SJCRH30 (cell line): Measurements from ENCODE around the gene CREB3L2. TPM values are rescaled to one million over a fixed set of nuclear protein-coding genes. Genes with fewer than 3 reads are reported as not detected.
"Not testable (repeated sequence)": the region's sequence is repeated elsewhere in the genome, so short reads cannot be mapped to it uniquely, and the experiment has no call there.

ENCODE experiments used
- DNase-seq, 2 experiments: peaks; one replicate each; pipeline ENCODE4 v3.0.0-alpha.2; 2015 to 2020
- H3K27ac ChIP-seq: fragments of 250-450 bp; sonication (Bioruptor Pico); 2 replicates; pipeline ENCODE4 v1.5.1; 2020; ENCODE audit warnings: mild to moderate bottlenecking, moderate library complexity
- H3K27me3 ChIP-seq: fragments of 250-450 bp; sonication (Bioruptor Pico); 2 replicates; pipeline ENCODE4 v1.5.1; 2020; ENCODE audit warnings: mild to moderate bottlenecking, moderate library complexity
- H3K36me3 ChIP-seq: fragments of 250-450 bp; sonication (Bioruptor Pico); 2 replicates; pipeline ENCODE4 v1.5.1; 2020; ENCODE audit warnings: mild to moderate bottlenecking, moderate library complexity
- H3K4me1 ChIP-seq: fragments of 250-450 bp; sonication (Bioruptor Pico); 2 replicates; pipeline ENCODE4 v1.5.1; 2020; ENCODE audit warnings: mild to moderate bottlenecking, moderate library complexity
- H3K4me3 ChIP-seq: fragments of 250-450 bp; sonication (Bioruptor Pico); 2 replicates; pipeline ENCODE4 v1.5.1; 2020; ENCODE audit warnings: mild to moderate bottlenecking, moderate library complexity
- H3K9me3 ChIP-seq: fragments of 250-450 bp; sonication (Bioruptor Pico); replicated peaks from 2 replicates; pipeline ENCODE4 v1.5.1; 2020; ENCODE audit warnings: mild to moderate bottlenecking, moderate library complexity
- total RNA-seq: library from RNA; depleted of rRNA; stranded (reverse); fragments of >200 nt; shearing (Covaris generic); gene quantifications from 2 replicates; pipeline ENCODE4 v1.2.3, GENCODE V29; 2014

The CREB3L2 gene
- total RNA-seq, 1 experiment from 2014 or later, result 18.7 TPM

GRCh38 chr7:137976696-137977095 is 25.2 kb downstream of the CREB3L2 start:
- Histone ChIP-seq H3K4me1 (peaks cover 12% of the 10 kb centered on the region; the same call in 1 of the 2 replicates), H3K27ac (no peak overlapping the region), H3K36me3 (no peaks in the 10 kb centered on the region), H3K9me3 (no peaks in the 10 kb centered on the region), H3K4me3 (no peak overlapping the region), H3K27me3 (no peaks in the 10 kb centered on the region)
- no peak for DNase-seq

DNA sequence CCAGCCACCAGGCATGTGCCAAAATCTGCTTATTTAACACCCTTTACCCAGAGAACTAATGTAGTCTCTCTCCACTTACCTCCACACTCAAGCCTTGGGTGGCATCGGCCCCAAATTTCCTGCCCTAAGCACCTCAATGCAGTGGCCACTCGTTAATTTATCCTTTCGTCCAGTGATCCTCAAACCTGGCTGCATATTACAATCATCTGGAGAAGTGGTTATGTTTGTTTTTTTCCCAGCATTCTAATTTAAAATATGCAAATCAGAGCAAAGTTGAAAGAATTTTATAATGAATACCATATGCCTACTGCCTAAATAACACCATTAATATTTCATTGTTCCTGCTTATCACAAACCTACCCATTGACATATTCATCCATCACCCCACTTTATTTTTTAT is 25.7 kb downstream of the CREB3L2 start:
- Histone ChIP-seq H3K27me3 (no peaks in the 10 kb centered on the region), H3K27ac (no peak overlapping the region), H3K4me1 (peaks cover 12% of the 10 kb centered on the region; the same call in 1 of the 2 replicates)

DNA sequence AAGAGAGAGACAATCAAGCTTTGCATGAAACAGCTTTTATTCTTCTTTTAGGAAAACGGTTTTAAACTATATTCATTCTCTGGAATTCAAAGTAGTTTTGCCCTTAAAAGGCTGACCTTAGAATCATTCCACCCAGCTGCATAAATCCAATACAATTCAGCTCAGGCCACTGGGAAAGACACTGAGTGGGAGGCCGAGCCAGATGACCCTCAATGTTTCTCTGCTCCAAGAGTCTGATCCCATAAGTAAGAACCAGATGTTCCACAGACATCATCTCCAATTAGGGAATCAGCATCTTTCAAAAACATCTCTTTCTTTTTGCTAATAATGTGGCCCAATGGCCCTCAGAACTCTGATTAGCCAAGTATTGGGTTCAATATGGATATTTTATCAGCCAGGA is 26.1 kb downstream of the CREB3L2 start:
- H3K27ac ChIP-seq, result no peak overlapping the region
- DNase-seq, result no peak
- peaks cover 12% of the 10 kb centered on the region; the same call in 1 of the 2 replicates for H3K4me1 ChIP-seq
- no peaks in the 10 kb centered on the region for H3K27me3 ChIP-seq
- H3K4me3 ChIP-seq, result no peak overlapping the region
- H3K36me3 ChIP-seq, result no peaks in the 10 kb centered on the region
- no peaks in the 10 kb centered on the region for H3K9me3 ChIP-seq

More for the DNA sequence above, 25.7 kb downstream of the CREB3L2 start:
- no peaks in the 10 kb centered on the region for H3K36me3 ChIP-seq
- DNase-seq, result no peak
- H3K4me3 ChIP-seq, result no peak overlapping the region
- H3K9me3 ChIP-seq, result no peaks in the 10 kb centered on the region

DNA sequence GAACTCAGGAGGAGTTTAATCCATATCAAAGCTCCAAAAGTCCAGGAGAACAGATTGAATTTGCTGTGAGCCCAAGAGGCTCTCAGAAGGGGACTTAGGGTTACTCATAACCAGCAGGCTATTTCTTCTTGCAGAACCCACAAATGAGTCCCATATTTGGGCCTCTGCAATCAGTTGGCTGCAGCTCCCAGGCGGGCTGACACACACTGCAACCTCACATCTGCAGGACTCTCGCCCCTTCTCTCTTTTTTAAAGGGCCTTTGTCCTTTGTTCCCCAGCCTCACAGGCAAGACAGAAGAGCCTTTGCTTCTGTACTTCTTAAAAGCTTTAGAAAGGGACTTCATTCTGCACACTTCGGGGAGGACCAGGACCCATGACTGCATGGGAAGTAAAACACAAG is 26.7 kb downstream of the CREB3L2 start:
- no peak overlapping the region for H3K27ac ChIP-seq
- H3K4me3 ChIP-seq, result no peak overlapping the region
- H3K36me3 ChIP-seq, result no peaks in the 10 kb centered on the region
- H3K4me1 ChIP-seq, result peaks cover 12% of the 10 kb centered on the region; the same call in 1 of the 2 replicates
- H3K9me3 ChIP-seq, result no peaks in the 10 kb centered on the region; the same call in 1 of the 2 replicates
- no peak for DNase-seq
- no peaks in the 10 kb centered on the region for H3K27me3 ChIP-seq

- DNase-seq, result no peak
- no peak overlapping the region for H3K4me3 ChIP-seq
- H3K27me3 ChIP-seq, result no peaks in the 10 kb centered on the region
- no peak overlapping the region for H3K27ac ChIP-seq
- peaks cover 3% of the 10 kb centered on the region; the same call in 1 of the 2 replicates for H3K36me3 ChIP-seq
- H3K4me1 ChIP-seq, result peaks cover 12% of the 10 kb centered on the region; the same call in 1 of the 2 replicates
- no peaks in the 10 kb centered on the region; the same call in 1 of the 2 replicates for H3K9me3 ChIP-seq
These were observed 27.1 kb downstream of the CREB3L2 start for GRCh38 chr7:137974766-137975165.

- no peak overlapping the region for H3K27ac ChIP-seq
- H3K4me1 ChIP-seq, result no peaks in the 10 kb centered on the region; the same call in 1 of the 2 replicates
- H3K27me3 ChIP-seq, result no peaks in the 10 kb centered on the region
- no peaks in the 10 kb centered on the region; the same call in 1 of the 2 replicates for H3K9me3 ChIP-seq
- DNase-seq, result no peak
- no peak overlapping the region for H3K4me3 ChIP-seq
- peaks cover 3% of the 10 kb centered on the region; the same call in 1 of the 2 replicates for H3K36me3 ChIP-seq
These were observed 31.5 kb downstream of the CREB3L2 start for GRCh38 chr7:137970253-137970975.

GRCh38 chr7:137969828-137970227 is 32.1 kb downstream of the CREB3L2 start:
- Histone ChIP-seq H3K27me3 (no peaks in the 10 kb centered on the region), H3K4me3 (no peak overlapping the region), H3K9me3 (no peaks in the 10 kb centered on the region; the same call in 1 of the 2 replicates), H3K27ac (no peak overlapping the region), H3K36me3 (peaks cover 3% of the 10 kb centered on the region; the same call in 1 of the 2 replicates), H3K4me1 (no peaks in the 10 kb centered on the region; the same call in 1 of the 2 replicates)
- DNase-seq, result no peak

DNA sequence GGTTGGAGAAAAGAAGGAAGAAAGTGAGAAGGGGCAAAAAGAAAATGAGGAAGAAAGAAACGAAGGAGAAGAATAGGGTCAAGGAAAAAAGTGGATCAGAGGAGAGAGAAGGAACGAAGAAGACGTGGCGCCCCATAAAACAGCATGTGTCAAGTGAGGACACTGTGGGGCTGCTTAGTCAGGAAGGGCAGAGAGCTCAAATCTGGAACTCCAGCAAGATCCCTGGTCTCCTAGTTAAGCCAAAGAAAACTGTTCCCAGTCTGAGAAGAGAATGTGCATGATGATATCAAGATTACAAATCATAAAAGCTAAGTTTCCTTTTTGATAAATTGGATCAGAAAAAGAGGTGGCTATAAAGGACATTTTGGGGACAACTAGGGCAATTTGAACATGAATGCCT is 33.0 kb downstream of the CREB3L2 start:
- Histone ChIP-seq H3K9me3 (no peaks in the 10 kb centered on the region; the same call in 1 of the 2 replicates), H3K36me3 (peaks cover 3% of the 10 kb centered on the region; the same call in 1 of the 2 replicates), H3K27me3 (no peaks in the 10 kb centered on the region), H3K27ac (no peak overlapping the region), H3K4me3 (no peak overlapping the region), H3K4me1 (no peaks in the 10 kb centered on the region; the same call in 1 of the 2 replicates)
- no peak for DNase-seq

DNA sequence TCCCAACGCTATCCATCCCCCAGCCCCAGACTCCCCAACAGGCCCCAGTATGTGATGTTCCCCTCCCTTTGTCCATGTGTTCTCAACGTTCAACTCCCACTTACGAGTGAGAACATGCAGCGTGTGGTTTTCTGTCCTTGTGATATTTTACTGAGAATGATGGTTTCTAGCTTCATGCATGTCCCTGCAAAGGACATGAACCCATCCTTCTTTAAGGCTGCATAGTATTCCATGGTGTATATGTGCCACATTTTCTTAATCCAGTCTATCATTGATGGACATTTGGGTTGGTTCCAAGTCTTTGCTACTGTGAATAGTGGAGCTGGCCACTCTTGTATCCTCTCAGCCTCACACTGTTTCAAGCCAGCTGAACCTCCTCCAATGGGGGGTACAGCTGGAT is 33.5 kb downstream of the CREB3L2 start:
- H3K4me1 ChIP-seq, H3K4me3 ChIP-seq, H3K9me3 ChIP-seq, DNase-seq, H3K27me3 ChIP-seq, H3K27ac ChIP-seq, H3K36me3 ChIP-seq: not testable (repeated sequence)

GRCh38 chr7:137967143-137968018 is 34.5 kb downstream of the CREB3L2 start:
- no peaks in the 10 kb centered on the region for H3K27me3 ChIP-seq
- H3K4me1 ChIP-seq, result no peaks in the 10 kb centered on the region; the same call in 1 of the 2 replicates
- H3K4me3 ChIP-seq, result no peak overlapping the region
- H3K27ac ChIP-seq, result no peak overlapping the region
- no peaks in the 10 kb centered on the region; the same call in 1 of the 2 replicates for H3K9me3 ChIP-seq
- DNase-seq, result no peak
- H3K36me3 ChIP-seq, result peaks cover 3% of the 10 kb centered on the region; the same call in 1 of the 2 replicates

- Histone ChIP-seq H3K27me3 (no peaks in the 10 kb centered on the region), H3K4me3 (no peak overlapping the region), H3K4me1 (no peaks in the 10 kb centered on the region; the same call in 1 of the 2 replicates), H3K36me3 (peaks cover 3% of the 10 kb centered on the region; the same call in 1 of the 2 replicates), H3K9me3 (no peaks in the 10 kb centered on the region; the same call in 1 of the 2 replicates), H3K27ac (no peak overlapping the region)
- DNase-seq, result no peak
These were observed 35.2 kb downstream of the CREB3L2 start for GRCh38 chr7:137966641-137967142.

DNA sequence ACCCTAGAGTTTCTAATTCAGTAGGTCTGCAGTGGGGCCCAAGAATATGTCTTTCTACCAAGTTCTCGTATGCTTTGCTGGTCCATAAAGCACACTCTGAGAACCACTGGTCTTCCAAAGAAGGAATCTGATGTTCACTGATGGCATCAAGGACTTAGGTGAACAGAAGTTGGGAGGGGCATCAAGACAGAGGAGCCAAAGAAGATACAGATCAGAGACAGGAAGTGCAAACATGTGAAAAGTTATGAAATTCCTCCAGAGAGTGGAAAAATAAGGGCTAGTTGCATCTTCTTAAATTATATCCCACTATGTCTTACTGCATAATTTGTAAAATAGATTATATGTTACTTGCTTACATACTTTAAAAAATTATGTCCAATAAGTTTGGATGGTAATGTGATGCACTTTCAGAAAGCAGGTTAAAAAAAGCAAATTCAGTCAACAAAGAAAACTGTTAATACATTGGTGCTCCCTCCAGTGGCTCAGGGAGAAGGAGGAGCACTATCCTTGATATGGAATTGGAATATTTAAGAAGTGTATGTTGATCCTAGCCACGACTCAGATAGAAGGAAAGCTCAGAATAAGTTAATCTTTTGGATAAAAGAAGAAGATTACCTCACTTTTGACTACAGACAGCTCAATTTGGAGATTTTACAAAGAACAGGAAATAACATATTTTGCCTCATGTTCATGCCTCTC is 35.8 kb downstream of the CREB3L2 start:
- Histone ChIP-seq H3K4me1 (no peaks in the 10 kb centered on the region; the same call in 1 of the 2 replicates), H3K36me3 (peaks cover 3% of the 10 kb centered on the region; the same call in 1 of the 2 replicates), H3K9me3 (no peaks in the 10 kb centered on the region; the same call in 1 of the 2 replicates), H3K4me3 (no peak overlapping the region), H3K27ac (no peak overlapping the region), H3K27me3 (no peaks in the 10 kb centered on the region)
- no peak for DNase-seq

DNA sequence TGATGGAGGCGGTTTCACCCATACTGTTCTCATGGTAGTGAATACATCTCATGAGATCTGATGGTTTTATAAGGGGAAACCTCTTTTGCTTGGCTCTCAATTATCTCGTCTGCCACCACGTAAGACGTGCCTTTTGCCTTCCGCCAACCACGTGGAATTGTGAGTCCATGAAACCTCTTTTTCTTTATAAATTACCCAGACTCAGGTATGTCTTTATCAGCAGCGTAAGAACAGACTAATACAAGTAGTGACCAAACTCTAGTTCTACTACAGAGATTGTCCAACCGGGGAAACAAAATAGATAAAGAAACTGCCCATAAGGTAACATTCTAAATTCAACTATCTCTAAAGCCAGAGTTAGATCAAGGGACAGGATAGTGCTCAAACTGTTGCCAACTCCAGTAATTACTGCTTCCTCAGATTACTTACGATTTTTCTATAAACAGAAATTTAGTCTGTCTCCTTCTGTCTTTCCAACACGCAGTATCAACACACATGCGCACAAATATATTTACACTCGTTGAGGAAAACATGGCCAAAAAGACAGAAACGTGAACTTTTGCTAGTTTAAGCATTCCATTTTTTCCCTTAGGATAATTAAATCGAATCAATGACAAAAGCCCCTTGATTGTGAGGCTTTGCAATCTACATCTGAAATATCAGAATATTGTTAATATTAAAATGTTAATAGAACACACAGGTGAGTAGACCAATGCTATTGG is 36.9 kb downstream of the CREB3L2 start:
- Histone ChIP-seq H3K27ac (no peak overlapping the region), H3K4me3 (no peak overlapping the region), H3K27me3 (no peaks in the 10 kb centered on the region)

More for the DNA sequence above, 36.9 kb downstream of the CREB3L2 start:
- H3K9me3 ChIP-seq, result no peaks in the 10 kb centered on the region; the same call in 1 of the 2 replicates
- peaks cover 2% of the 10 kb centered on the region; the same call in 1 of the 2 replicates for H3K36me3 ChIP-seq
- no peaks in the 10 kb centered on the region; the same call in 1 of the 2 replicates for H3K4me1 ChIP-seq
- no peak for DNase-seq
